ENCODE measurements around the gene DPPA4. TPM values are rescaled to one million over a fixed set of nuclear protein-coding genes. Genes with fewer than 3 reads are reported as not detected.
"Not testable (repeated sequence)": the region's sequence is repeated elsewhere in the genome, so short reads cannot be mapped to it uniquely, and the experiment has no call there.

DPPA4 gene
- total RNA-seq, 6 experiments from 2014 or later: 0.39 to 1.3 (median 0.65) TPM; not detected in 2

- Histone ChIP-seq H3K4me1 (peaks cover 0 to 4% (median 2%) of the 10 kb centered on the region in 4 donors), H3K9me3 (no peaks in the 10 kb centered on the region), H3K4me3 (no peak overlapping the region), H3K36me3 (no peaks in the 10 kb centered on the region), H3K27ac (no peak overlapping the region), H3K27me3 (no peaks in the 10 kb centered on the region)
- ATAC-seq (peak; percentile 36 to 71 (median 40)), DNase-seq (no peak)
- intact Hi-C loops (cut with DNase I): no loop called here
- 66% methylated on average over 3 of the region's 3 CpGs for WGBS (ENCODE audit: insufficient coverage, low coverage, low lambda C conversion rate, missing lambda C conversion rate)
- TF ChIP-seq CTCF (IDR thresholded peaks at IDR 0.05) (no peak), POLR2A (IDR thresholded peaks at IDR 0.05) (no peak)
These were observed 38.6 kb upstream of the DPPA4 start for GRCh38 chr3:109375975-109376374.

- H3K27me3 ChIP-seq; ATAC-seq; intact Hi-C loops (cut with DNase I); DNase-seq; H3K36me3 ChIP-seq; H3K4me1 ChIP-seq; H3K4me3 ChIP-seq; H3K9me3 ChIP-seq; H3K27ac ChIP-seq: not testable (repeated sequence)
- 90% methylated on average over 4 of the region's 4 CpGs for WGBS (ENCODE audit: insufficient coverage, low coverage, low lambda C conversion rate, missing lambda C conversion rate)
These were observed 37.1 kb upstream of the DPPA4 start for GRCh38 chr3:109374434-109374833.

- DNase-seq (no peak), ATAC-seq (no peak)
- H3K9me3 ChIP-seq: no peaks in the 10 kb centered on the region
- TF ChIP-seq CTCF (IDR thresholded peaks at IDR 0.05): no peak
- no peak for TF ChIP-seq POLR2A (IDR thresholded peaks at IDR 0.05)
- intact Hi-C loops (cut with DNase I): no loop called here
- H3K4me3 ChIP-seq: no peak overlapping the region
- peaks cover 0 to 4% (median 2%) of the 10 kb centered on the region in 4 donors for H3K4me1 ChIP-seq
- no peak overlapping the region for H3K27ac ChIP-seq
- no peaks in the 10 kb centered on the region for H3K36me3 ChIP-seq
- H3K27me3 ChIP-seq: no peaks in the 10 kb centered on the region
- WGBS (ENCODE audit: insufficient coverage, low coverage, low lambda C conversion rate, missing lambda C conversion rate): 74% methylated on average over 2 of the region's 2 CpGs
These were observed 36.6 kb upstream of the DPPA4 start for GRCh38 chr3:109373933-109374332.

- Histone ChIP-seq H3K9me3 (no peaks in the 10 kb centered on the region), H3K36me3 (no peaks in the 10 kb centered on the region), H3K27me3 (no peaks in the 10 kb centered on the region), H3K27ac (no peak overlapping the region), H3K4me1 (peaks cover 0 to 4% (median 2%) of the 10 kb centered on the region in 4 donors), H3K4me3 (no peak overlapping the region)
- intact Hi-C loops (cut with DNase I): no loop called here
- ATAC-seq (peak in 3 of 4 donors; percentile 45 to 62 (median 45)), DNase-seq (no peak)
- no peak for TF ChIP-seq POLR2A (IDR thresholded peaks at IDR 0.05)
- TF ChIP-seq CTCF (IDR thresholded peaks at IDR 0.05): no peak
These were observed 35.3 kb upstream of the DPPA4 start for GRCh38 chr3:109372639-109373038.

- DNase-seq: peak; percentile 55 to 61 (median 58)
- 47% methylated on average over 2 of the region's 2 CpGs for WGBS (ENCODE audit: insufficient coverage, low coverage, low lambda C conversion rate, missing lambda C conversion rate)
These were observed 32.2 kb upstream of the DPPA4 start for GRCh38 chr3:109369510-109369909.

More at GRCh38 chr3:109369510-109369909, 32.2 kb upstream of the DPPA4 start:
- Histone ChIP-seq H3K9me3 (no peaks in the 10 kb centered on the region), H3K4me3 (no peak overlapping the region), H3K36me3 (no peaks in the 10 kb centered on the region), H3K4me1 (peaks cover 0 to 6% (median 2%) of the 10 kb centered on the region in 4 donors), H3K27ac (no peak overlapping the region), H3K27me3 (no peaks in the 10 kb centered on the region)
- ATAC-seq: peak; percentile 96 to 99 (median 98)
- TF ChIP-seq POLR2A (IDR thresholded peaks at IDR 0.05): no peak
- peak; percentile 51 to 69 (median 63) for TF ChIP-seq CTCF (IDR thresholded peaks at IDR 0.05)
- intact Hi-C loops (cut with DNase I): no loop called here

Measured in right lobe of liver (tissue), 6 donors.